ENCODE data around the gene MRPS24. TPM values are rescaled to one million over a fixed set of nuclear protein-coding genes. Genes with fewer than 3 reads are reported as not detected.

MRPS24 gene
- total and polyA plus RNA-seq, 2 experiments from 2014 or later: 172 to 183 TPM

- H3K4me3 ChIP-seq: no peak overlapping the region
- no peaks in the 10 kb centered on the region for H3K9me3 ChIP-seq (ENCODE audit: low read depth)
- H3K4me1 ChIP-seq (ENCODE audit: low read depth): no peaks in the 10 kb centered on the region
- no peak for TF ChIP-seq CTCF (IDR thresholded peaks at IDR 0.05; ENCODE audit: low read depth, low read length)
- no peaks in the 10 kb centered on the region for H3K36me3 ChIP-seq
- no peak for DNase-seq (ENCODE audit: low read depth in 1 of 2, low spot score in 1 of 2)
- no peak overlapping the region for H3K27ac ChIP-seq
- no peaks in the 10 kb centered on the region for H3K27me3 ChIP-seq
Observed at GRCh38 chr7:43856316-43856715, 13.0 kb downstream of the MRPS24 start.

GRCh38 chr7:43855176-43855575 lies 14.1 kb downstream of the MRPS24 start:
- Histone ChIP-seq H3K4me1 (ENCODE audit: low read depth) (no peaks in the 10 kb centered on the region), H3K27ac (no peak overlapping the region), H3K27me3 (no peaks in the 10 kb centered on the region), H3K9me3 (ENCODE audit: low read depth) (no peaks in the 10 kb centered on the region), H3K36me3 (no peaks in the 10 kb centered on the region), H3K4me3 (no peak overlapping the region)
- no peak for DNase-seq (ENCODE audit: low read depth in 1 of 2, low spot score in 1 of 2)
- no peak for TF ChIP-seq CTCF (IDR thresholded peaks at IDR 0.05; ENCODE audit: low read depth, low read length)

- H3K27ac ChIP-seq: no peak overlapping the region
- no peak for TF ChIP-seq CTCF (IDR thresholded peaks at IDR 0.05; ENCODE audit: low read depth, low read length)
- no peaks in the 10 kb centered on the region for H3K27me3 ChIP-seq
- no peak for DNase-seq (ENCODE audit: low read depth in 1 of 2, low spot score in 1 of 2)
- H3K4me3 ChIP-seq: no peak overlapping the region
- no peaks in the 10 kb centered on the region for H3K9me3 ChIP-seq (ENCODE audit: low read depth)
- H3K4me1 ChIP-seq (ENCODE audit: low read depth): no peaks in the 10 kb centered on the region
- no peaks in the 10 kb centered on the region for H3K36me3 ChIP-seq
Observed at GRCh38 chr7:43851805-43852204, 17.5 kb downstream of the MRPS24 start.

- H3K27ac ChIP-seq: no peak overlapping the region
- DNase-seq (ENCODE audit: low read depth in 1 of 2, low spot score in 1 of 2): peak in 1 of 2 donors; percentile 12
- no peak overlapping the region for H3K4me3 ChIP-seq
- no peaks in the 10 kb centered on the region for H3K27me3 ChIP-seq
- no peaks in the 10 kb centered on the region for H3K4me1 ChIP-seq (ENCODE audit: low read depth)
- H3K36me3 ChIP-seq: no peaks in the 10 kb centered on the region
- no peaks in the 10 kb centered on the region for H3K9me3 ChIP-seq (ENCODE audit: low read depth)
- no peak for TF ChIP-seq CTCF (IDR thresholded peaks at IDR 0.05; ENCODE audit: low read depth, low read length)
Observed at GRCh38 chr7:43850348-43851116, 18.8 kb downstream of the MRPS24 start.

- DNase-seq (ENCODE audit: low read depth in 1 of 2, low spot score in 1 of 2): no peak
- Histone ChIP-seq H3K4me1 (ENCODE audit: low read depth) (no peaks in the 10 kb centered on the region), H3K9me3 (ENCODE audit: low read depth) (no peaks in the 10 kb centered on the region), H3K27ac (no peak overlapping the region), H3K36me3 (no peaks in the 10 kb centered on the region), H3K4me3 (no peak overlapping the region), H3K27me3 (no peaks in the 10 kb centered on the region)
- TF ChIP-seq CTCF (IDR thresholded peaks at IDR 0.05; ENCODE audit: low read depth, low read length): no peak
Observed at GRCh38 chr7:43849047-43849446, 20.3 kb downstream of the MRPS24 start.

Data from cardiac muscle cell (in vitro differentiated cells and primary cell).